HG02623 (cell line): Measurements from ENCODE around the gene FRYL.

Experiments used
- ATAC-seq: cut with Tn5 transposase; IDR thresholded peaks from one replicate; pipeline ENCODE4 v1.9.1; 2021; ENCODE audit warnings: moderate library complexity; ENCODE audit not compliant: unreplicated experiment

The FRYL gene

DNA sequence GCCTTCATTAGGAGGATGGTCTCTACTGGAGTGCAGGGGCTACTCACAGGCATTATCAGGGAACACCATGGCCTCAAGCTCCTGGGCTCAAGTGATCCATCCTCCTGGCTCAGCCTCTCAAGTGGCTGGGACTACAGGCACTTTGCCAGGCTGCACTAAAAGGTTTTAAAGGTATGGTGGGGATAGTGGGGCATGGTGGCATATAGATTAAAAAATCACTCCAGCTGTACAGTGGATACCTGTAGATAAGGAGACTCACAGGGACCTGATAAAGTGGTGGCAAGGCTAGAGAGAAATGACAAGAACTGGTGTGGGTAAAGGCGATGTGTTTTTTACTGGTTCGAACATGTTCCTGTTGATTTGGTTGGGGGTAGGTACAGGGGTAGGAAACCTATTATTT lies 284.1 kb downstream of the FRYL start:
- ATAC-seq = no peak

DNA sequence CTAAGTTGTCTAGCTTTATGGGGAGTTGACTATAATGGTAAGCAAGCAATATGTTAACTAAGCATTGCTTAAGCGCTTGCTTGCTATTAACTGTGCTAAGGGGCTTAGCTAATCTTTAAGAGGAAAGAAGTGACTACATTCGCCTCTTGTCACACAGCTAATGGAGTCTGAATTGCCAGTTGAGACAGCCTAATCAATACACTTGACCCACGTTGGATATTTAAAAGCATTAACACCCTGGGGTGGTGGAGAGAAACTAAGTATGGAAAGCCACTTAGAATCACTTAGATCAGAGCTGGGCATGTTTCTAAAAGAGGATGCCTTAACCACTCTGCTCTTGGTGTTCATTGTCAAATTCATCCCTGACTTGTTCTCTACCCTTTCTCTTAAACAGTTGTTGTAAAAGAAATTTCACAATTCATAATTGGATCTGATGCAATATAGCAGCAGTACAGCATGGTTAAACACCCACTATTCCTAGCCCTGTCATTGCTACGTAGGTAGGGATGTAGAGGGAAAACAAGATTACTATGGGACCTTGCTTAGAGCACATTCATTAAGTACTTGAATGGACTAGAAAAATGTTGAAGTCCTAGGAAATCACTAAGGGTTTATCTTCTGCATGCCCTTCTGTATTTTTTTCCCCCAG lies 286.5 kb downstream of the FRYL start:
- no peak for ATAC-seq

DNA sequence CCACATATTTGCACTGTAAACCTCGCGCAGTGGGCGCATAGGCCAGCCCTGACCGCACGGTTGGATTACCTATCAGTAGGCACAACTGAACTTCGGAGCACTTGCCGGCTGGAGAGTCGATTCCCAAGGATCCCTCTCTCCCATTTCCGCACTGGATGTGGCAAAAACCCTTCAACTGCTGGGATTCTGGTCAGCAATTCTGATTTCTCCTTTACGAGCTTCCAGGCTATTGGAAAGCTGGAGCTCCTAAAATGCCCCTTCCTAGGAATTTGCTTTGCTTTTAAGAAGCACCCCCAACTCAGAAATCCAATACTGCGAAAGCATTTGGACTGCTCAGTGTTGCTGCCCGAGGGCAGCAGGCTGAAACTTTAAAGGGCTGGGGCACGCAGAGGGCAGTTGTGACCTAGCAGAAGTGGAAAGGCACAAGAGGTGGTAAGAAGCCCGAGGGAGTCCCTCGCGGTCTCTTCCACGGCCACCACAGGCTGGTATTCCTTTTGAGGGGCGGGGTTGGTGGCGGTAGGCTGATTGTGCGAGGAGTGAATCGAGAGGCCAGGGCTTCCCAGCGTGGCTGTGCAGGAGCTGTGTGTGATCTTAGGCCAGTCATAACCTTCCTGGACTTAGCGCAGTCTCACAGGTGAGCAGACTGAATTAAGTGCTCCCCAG lies 288.4 kb downstream of the FRYL start:
- no peak for ATAC-seq

DNA sequence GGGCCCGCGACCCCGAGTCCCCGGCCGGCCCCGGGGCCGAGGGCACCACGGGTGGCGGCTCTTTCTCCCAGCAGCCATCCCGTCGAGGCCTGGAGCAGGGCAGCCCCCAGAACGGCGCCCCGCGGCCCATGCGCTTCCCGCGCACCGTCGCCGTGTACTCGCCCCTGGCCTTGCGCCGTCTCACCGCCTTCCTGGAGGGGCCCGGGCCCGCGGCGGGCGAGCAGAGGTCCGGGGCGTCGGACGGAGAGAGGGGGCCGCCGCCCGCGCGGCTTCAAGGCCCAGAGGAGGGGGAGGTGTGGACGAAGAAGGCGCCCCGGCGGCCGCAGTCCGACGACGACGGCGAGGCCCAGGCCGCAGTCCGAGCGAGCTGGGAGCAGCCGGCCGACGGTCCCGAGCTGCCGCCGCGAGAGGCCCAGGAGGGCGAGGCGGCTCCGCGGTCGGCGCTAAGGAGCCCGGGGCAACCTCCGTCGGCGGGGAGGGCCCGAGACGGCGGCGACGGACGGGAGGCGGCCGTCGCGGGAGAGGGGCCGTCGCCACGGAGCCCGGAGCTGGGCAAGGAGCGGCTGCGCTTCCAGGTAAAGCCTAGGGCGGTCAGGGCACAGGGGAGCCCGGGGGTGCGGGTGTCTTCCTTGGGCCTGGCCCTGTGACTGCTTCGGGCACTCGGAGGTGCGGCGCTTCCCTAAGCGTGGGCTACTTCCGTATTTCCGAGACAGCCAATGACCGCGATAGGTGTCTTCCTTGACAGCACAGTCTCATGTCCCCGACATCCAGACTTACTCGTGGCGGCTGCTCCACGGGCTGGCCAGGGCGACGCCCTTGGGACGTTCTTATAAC lies 289.2 kb downstream of the FRYL start:
- ATAC-seq = no peak

GRCh38 chr4:48490012-48490679 lies 289.9 kb downstream of the FRYL start, which contains the start of gene ZAR1:
ZAR1 (plus strand) TSS chr4:48490252; CDS start chr4:48490292, 40 bp downstream.
- ATAC-seq = no peak

GRCh38 chr4:48489683-48490011 lies 290.4 kb downstream of the FRYL start:
- no peak for ATAC-seq

DNA sequence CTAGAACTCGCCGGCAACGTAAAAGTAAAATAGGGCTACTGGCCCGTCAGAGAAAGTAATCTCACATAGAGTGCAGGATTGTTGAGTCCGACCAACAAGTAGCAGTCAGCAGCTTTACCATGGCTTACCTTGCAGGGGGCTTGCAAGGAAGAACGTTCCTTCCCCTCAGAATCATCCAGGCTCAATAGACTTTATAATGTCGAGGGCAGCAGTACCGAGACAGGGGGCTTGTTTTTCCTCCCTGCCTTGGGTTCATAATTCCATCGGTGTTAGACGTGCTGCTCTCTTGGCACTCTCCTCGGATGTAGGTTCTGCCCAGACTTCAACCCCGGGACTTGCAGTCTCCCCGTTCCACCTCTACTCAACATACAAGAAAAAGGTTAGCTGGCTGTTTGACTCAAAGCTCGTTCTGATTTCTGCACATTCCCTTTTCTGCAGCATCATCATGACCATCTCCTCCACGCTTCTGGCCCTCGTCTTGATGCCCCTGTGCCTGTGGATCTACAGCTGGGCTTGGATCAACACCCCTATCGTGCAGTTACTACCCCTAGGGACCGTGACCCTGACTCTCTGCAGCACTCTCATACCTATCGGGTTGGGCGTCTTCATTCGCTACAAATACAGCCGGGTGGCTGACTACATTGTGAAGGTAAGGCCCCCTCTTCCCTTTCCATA lies 295.4 kb downstream of the FRYL start:
- ATAC-seq = no peak

DNA sequence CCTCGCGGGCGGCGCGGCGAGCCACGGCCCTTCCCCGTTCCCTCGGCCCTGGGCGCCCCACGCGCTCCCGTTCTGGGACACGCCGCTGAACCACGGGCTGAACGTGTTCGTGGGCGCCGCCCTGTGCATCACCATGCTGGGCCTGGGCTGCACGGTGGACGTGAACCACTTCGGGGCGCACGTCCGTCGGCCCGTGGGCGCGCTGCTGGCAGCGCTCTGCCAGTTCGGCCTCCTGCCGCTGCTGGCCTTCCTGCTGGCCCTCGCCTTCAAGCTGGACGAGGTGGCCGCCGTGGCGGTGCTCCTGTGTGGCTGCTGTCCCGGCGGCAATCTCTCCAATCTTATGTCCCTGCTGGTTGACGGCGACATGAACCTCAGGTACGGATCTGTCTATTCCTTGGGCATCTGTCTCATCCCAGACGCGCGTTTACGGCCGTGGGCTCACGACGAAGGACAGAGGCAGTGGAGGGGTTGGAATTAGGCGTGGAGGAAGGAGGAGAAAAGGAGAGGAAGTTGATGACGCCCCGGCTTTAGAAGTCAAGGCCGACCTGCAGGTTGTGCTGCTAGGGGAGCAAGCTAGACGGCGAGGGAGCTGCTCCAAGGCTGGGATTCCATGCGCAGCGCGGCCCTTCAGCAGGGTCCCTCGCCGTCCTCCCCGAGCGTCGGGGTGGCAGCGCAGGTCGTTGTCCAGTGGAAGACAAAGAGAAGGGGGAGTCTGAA lies 296.1 kb downstream of the FRYL start:
- ATAC-seq = no peak

DNA sequence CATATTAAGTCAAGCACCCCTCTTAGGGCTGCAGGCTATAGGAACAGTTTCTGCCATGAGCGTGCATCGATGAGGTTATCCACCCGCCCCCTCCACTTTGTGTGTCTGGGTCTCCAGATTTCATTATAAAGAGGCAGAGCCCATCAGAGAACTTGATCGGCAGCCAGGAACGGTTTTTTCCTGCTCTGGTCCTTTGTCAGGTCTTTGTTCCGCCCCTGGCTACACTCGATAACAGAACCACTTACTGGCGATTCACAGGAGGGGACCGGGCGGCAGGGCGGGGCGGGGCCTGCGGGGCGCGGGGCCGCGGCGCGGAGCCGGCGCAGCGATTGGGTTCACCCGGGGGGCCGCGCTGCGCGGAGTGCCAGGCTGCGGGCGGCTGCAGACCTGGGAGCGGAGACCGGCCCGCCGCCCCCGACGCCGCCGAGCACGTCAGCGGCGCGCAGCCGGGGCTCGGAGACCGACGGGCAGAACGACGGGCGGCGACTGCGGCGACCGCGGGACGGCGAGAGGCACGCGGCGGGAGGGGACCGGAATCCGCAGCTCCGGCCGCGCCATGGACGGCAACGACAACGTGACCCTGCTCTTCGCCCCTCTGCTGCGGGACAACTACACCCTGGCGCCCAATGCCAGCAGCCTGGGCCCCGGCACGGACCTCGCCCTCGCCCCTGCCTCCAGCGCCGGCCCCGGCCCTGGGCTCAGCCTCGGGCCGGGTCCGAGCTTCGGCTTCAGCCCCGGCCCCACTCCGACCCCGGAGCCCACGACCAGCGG lies 296.9 kb downstream of the FRYL start, which contains the start of gene SLC10A4:
Gene SLC10A4 (plus strand): TSS at position 338 of the 771 bp plus-strand sequence. CDS start 219 bp downstream, at position 557.
- ATAC-seq = no peak

DNA sequence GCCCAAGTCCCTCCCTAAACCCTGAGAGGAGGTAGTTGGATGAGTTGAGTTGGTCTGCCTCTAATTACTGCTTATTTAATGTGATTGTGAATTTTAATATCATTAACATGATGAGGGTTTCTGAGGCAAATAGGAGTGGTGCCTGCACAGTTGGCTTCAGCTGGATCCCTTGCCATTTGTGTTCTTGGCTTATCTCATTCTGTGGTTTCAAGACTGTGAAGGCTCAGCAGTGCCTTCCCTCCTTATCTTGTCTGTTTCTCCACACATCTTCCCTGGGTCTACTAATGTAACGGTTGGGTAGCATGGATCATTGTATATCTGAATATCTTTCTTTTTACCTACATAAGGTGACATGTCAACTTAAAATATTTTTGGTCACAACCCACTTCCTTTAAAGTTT lies 298.5 kb downstream of the FRYL start:
- no peak for ATAC-seq

DNA sequence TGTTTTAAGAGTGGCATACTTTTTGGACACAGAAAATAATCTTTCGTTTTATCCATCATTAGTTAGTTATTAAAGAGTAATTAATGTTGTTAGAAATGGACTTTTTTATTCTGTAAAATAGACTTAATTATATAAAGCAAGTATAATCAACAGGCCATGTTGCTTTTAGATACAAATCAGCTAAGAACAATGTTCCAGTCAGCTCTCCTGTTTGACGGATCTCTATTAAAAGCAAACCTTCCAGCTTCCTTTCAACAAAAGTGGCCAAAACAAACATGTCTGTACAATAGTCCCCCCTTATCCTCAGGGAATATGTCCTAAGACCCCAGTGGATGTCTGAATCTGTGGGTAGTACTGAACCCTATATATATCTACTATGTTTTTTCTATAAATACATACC lies 301.8 kb downstream of the FRYL start:
- ATAC-seq = no peak

- ATAC-seq = no peak
Measured at GRCh38 chr4:48475770-48476169, 304.3 kb downstream of the FRYL start.

DNA sequence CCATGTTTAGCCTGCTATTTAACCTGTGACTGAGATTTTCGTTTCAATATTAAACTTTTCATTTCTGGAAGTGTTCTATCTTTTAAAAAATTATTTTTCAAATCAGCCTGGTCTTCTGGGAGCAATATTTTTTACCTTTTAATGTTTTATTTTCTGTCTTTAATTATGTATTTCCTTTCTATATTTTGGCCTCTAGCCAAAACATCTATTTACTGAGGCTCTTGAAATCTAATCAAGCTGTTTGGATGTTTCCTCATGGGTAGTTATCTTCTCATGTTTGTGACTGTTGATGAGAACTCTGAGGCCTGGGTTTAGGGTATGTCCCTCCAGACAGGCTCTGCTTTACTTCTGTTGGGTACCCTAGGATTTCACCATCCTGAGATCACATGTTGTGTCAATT lies 307.3 kb downstream of the FRYL start:
- ATAC-seq = no peak

- no peak for ATAC-seq
Measured at GRCh38 chr4:48470570-48470969, 309.5 kb downstream of the FRYL start.

DNA sequence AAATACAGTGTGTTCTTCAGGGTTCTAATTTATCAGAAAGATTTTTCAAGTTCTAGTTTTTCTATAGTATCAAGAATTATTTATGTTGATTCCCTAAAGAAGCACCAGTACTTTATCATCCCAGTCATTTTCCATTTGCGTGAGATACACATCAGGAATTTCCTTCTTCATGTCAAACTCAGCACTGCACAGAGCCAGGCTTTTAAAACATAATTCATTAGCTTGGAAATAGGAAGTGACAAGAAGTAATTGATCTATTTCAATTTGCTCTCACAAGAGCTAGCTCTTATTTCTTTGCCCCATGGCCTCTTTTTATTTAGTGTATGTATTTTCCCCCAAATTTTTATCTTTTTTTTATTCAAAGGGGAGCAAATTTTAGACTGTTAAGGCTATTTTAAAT lies 309.9 kb downstream of the FRYL start:
- ATAC-seq = no peak

DNA sequence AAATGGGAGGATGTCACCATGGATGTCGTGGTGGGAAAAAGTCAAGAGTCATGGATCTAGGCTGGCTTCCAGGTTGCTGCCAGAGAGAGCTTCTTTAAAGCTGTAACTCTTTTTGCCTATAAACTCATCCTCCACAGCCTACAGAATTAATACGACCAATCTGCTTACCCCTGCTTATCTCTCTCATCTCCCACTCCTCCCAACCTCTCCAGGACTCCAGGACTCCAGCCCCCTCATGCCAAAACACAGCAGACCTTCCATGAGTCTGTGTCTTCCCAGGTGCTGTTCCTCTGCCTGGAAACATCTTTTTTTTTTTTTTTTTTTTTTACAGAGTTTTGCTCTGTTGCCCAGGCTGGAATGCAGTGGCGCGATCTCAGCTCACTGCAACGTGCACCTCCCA lies 312.2 kb downstream of the FRYL start:
- ATAC-seq = no peak

GRCh38 chr4:48467442-48467841 lies 312.6 kb downstream of the FRYL start:
- no peak for ATAC-seq

DNA sequence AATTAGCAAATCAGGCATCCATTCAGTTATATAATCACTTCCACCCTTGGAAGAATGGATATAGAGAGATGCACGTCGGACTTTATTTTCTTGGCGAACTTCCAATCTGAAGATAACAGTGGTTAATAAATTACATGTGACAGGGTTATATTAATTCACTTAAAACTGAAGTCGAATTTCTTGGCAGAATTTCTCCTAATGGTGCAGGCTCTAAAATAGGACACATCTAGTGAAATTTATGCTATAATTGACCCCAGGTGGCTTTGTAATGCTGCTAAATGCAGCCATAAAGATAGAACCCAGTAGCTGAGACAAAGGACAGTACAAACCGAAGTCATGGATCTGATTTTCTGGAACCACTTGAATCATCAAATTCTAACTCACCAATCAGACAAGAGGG lies 317.7 kb downstream of the FRYL start:
- no peak for ATAC-seq

DNA sequence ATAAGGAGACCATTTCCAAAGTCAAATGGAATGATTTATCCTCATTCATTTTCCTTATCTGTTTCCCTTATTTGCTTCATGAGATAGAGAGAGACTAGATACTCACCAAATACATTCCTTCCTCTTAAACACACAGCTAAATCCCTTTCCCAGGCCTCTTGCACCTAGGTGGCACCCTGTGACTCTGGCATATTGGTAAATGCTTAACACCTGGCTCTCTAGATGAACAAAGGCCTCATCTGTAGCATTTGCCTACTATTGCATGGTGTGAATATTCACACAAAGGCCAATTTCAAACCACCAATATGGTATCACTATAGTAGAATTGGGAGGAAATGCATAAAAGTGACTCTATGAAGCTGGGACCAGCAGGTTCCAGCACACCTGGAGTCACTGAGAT lies 319.1 kb downstream of the FRYL start:
- no peak for ATAC-seq
